KBM-7 (cell line): ENCODE results near the gene RNF133.

ENCODE experiments used
- DNase-seq: peaks from one replicate; pipeline ENCODE4 v3.0.0-alpha.2; 2015
- in situ Hi-C: fragments of 300-500 bp; cut with MboI; formaldehyde crosslinking; loops from 2 replicates; pipeline ENCODE4 v1.14.3; 2020; ENCODE audit warnings: low sequenced_read_pairs, low pct_unique_long_range_greater_than_20kb, mixed read lengths

The RNF133 gene, protein sequence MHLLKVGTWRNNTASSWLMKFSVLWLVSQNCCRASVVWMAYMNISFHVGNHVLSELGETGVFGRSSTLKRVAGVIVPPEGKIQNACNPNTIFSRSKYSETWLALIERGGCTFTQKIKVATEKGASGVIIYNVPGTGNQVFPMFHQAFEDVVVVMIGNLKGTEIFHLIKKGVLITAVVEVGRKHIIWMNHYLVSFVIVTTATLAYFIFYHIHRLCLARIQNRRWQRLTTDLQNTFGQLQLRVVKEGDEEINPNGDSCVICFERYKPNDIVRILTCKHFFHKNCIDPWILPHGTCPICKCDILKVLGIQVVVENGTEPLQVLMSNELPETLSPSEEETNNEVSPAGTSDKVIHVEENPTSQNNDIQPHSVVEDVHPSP

DNA sequence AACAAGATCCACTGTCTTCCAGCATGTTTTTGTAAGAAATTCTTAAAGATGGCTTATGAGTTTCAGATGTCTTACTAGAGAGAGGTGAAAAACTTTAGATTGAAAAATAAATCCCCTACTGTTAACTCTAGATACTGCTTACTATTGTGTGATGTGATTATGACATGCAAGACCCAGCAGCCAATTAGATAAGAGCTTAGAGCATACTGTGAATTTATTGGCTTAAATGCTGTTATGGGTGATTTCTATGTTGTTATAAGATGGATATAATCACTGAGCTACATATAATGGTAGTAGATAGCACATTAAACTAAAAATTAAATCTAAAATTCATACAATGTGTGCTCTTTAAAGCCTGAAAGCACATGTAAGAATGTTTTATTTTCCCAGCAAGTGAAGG, at the start of gene RNF133:
Gene RNF133, minus strand, starts transcription at position 101 of the 400 bp plus-strand sequence. CDS start 199 bp downstream, outside the sequence.
- in situ Hi-C loops: no loop called here
- DNase-seq: no peak

DNA sequence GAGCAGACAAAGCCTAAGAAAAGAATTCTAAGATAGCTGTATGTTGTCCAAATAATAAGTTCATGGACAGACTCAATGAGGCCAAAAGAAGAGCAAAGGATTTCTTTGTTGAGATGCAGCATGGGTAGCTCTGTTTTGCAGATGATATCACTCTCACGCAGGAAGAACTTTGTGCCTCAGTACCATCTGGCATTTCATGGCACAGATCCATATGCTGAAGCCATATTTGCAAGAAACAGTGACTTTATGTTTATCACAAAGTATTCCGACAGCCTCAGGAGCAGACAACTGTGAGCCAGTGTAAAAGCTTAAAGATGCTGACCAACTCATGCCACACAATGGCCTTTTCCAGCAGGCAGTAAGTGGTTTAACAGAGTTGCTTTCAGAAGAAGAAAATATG, 49.3 kb upstream of the RNF133 start:
- in situ Hi-C loops: no loop called here
- DNase-seq: no peak

DNA sequence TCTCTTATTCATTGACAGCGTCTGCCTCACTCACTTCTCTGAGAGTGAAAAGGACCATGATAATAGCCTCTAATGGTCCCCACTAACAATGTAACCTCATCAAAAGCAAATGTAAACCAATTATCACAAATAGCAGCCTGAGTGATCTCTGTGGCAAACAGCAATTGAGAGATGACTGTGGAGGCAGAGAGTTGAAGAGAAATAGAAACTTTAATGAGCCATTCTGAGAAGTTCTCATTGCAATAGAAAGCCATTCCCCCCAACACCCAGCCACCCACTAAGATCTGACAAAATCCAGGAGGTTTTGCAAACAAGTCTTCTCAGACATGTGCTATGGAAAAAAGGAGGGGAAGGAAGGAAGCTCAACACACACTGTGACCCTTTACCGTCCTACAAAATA, 48.0 kb upstream of the RNF133 start:
- in situ Hi-C loops: no loop called here
- no peak for DNase-seq

DNA sequence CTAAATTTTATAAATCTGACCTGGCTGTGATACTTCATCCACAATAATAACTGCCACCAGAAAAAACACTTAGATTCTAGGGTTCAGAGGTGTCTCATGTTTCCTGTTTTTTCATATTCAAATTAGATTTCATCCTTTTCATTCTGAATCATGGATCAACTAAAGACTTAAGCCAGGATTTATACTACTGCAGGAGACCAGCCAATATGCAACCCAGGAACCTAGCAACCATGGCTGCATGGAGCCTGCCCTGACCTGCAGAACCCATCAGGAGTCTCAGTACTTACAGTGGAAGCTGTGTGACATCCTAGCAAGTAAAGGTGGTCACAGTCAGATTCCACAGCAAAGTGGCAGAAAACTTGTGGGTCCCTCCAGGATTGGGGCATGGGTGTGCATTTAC, 44.3 kb upstream of the RNF133 start:
- DNase-seq: no peak
- in situ Hi-C loops: no loop called here

DNA sequence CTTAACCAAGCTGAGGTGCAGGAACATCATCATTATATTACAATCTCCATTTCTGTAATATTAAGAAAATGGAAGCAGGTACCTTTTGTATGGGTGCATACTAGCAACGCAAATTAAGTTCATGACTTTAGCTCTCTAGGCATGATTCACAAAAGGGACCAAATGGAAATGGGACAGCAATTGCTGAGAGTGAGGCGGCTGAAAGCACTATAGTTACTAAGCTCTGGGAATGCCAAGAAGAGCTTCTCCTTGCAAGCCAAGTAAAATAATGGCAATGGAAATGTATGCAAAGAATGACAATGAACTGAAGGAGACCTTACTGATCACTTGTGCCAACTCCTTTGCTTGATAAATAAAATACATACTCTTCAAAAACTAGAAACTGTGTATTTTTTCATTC, 40.0 kb upstream of the RNF133 start:
- in situ Hi-C loops: no loop called here
- DNase-seq: no peak

DNA sequence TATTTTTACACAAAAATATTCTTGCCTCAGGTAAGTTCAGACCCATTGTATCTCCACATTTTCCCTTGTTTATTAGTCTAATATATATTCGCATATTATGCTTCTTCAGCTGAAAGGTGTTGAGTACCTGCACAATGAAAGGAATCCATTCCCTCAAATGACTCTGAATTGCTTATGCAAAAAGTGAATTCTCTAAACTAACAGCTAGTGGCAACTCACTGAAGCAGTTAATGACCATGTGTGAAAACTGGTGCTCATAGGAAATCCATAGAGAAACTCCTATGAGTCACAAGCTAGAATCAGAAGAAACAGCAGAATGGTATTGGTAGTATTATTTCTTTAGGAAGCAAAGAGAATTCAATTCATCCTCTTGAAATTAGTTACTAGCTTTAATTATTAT, 37.3 kb upstream of the RNF133 start:
- DNase-seq: no peak
- in situ Hi-C loops: no loop called here

DNA sequence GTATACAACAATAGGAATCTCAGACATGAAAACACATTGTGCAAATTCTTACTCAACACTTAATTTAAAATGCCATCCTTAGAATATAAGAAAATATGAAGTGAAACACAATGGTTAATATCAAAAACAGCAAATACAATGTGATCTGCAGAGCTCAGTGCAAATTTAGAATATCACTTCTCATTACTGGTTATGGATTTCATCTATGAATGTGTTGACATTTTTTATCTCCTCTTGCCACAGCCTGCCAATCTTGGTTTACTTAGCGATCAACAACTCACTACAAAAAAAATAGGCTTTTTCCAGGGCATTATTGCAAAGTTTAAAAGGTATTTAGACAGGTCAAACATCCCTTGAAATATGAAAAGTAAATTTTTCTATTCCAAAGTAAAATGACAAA, 28.8 kb upstream of the RNF133 start:
- no peak for DNase-seq
- in situ Hi-C loops: no loop called here

DNA sequence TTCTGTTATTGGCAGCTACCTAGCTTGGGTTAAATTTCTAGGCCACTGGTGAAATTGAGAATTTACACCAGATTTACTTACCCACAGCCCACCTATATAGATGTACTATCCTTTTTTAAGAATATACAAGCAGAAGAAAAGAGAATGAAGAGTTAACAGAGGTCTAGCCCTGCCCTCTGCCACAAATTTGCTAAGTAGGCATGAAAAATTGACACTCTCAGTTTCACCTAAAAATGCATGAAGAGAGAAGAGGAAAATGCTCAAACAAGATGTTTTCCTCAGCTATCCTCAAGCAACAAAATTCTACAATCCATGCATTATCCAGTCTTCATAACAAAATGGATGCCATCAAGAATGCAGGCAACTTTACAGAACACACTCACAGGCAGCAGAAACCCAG, 28.4 kb upstream of the RNF133 start:
- DNase-seq: no peak
- in situ Hi-C loops: no loop called here

DNA sequence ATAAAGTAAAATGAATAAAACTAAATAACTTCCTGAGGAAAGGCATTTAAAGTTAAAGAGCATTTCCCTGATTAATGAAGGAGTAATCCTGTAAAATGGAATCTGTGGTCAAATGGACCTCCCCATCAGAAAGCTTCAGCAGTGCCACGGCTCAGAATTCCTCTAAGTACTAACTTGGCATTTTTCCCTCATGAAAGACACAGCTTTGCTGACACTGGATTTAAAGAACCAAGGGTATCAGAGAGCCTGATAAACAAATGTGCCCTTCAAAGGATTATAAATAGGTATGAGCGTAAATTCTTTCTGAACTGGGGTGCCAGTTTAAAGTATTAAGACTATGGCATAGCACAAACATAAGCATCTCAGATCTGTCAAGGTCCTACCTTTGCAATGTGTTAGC, 28.0 kb upstream of the RNF133 start:
- no peak for DNase-seq
- in situ Hi-C loops: no loop called here

DNA sequence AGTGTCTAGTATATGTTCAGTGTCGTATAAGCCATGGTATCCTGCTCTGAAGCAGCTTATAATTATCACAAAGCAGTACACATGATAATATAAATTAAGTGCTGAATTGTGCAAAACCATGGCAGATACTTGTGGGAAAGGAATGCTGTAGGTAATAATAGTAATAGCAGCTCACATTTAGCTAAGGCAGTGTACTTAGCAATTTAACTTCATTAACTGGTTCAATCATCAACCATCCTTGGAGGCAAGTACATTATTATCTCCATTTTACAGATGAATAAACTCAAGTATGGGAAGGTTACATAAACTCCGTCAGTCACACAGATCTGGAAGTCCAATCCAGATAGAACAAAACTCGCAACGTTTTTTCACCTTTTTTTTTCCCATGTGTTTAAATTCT, 25.4 kb upstream of the RNF133 start:
- no peak for DNase-seq
- in situ Hi-C loops: no loop called here

DNA sequence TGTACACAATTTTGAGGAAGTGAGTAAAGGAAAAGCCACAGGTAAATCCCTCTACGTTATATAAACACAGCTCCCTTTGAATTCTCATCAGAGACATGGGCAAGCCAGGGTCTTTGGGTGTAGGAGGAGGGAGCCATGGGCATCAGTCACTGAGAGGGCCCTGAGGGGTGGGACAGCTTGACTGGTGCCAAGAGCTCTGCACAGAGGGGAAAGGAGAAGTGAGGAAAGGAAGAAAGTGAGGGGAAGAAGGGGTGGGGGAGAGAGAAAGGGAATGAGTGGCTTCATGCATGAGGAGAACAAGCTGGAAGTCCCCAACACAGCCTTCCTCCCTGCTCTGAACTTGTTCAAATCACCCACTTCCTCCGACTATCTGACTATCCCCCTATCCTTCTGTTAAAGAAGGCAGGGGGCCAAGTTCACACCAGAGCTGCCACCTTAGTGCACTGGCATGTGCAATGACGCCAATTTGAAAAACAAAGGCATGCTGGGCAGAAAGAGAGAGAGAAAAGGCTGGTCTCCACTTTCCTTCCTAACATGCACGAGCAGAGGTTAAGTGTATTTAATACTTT, 20.2 kb upstream of the RNF133 start:
- DNase-seq: no peak
- in situ Hi-C loops: no loop called here

DNA sequence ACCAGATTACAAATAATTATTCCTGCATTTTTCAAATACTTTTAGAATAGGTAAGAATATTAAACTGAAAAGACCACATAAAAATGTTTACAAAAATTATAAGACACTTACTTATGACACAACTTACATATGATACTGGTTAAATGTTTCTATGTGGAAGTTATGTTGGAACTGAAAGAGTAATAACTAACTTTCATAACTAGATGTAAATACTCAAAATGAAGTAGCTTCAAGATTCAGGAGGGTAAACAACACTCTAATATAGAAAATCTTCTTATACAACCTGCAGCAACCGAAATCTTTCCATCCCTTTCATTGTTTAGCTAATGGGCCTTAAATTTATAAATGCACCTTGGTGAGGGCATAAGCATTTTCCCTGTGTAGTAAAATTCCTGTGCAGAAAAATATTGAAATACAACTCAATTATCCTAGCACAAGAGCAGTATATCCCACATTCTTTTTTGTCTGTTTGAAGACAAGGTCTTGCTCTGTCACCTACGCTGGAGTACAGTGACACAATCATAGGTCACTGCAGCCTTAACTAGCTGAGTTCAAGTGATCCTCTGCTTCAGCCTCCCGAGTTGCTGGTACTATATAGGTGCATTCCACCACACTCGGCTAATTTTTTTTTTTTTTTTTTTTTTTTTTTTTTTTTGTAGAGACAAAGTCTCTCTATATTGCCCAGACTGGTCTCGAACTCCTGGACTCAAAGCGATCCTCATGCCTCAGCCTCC, 18.6 kb upstream of the RNF133 start:
- in situ Hi-C loops: no loop called here
- no peak for DNase-seq

DNA sequence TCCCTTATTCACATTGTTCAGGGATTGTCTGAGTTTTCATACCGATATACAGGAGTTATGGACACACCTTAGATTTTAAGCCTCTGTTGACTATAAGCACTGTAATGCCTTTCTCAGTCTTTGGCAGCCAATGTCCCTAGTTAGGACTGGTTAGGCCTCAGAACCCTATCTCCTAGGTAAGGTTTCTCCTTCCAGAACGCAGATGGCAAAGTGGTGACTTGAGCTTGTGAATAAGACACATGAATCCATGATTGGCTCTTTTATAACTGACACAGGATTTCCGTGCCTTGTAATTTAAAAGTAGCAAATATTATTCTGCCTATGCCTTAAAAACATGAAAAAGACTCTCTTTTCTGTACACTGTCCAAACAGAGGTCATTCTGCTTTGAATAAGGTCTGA, 16.3 kb upstream of the RNF133 start:
- in situ Hi-C loops: no loop called here
- no peak for DNase-seq

DNA sequence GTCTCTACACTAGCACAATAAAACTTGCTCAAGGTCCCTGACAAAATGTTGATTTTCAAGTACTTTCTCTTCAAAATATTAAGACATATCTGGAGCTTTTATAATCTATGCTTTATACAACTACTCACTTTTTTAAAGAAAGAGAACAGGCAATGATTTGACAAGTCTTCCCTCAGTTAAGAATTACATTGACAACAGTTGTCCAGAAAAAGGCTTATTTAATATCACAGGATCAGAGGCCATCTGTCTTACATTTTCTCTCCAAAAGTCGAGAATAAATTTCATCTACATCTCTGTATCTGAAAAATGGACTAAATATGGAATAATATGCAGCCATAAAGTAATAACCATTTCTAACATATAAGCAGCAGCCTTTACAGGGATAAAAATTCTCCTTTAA, 12.0 kb upstream of the RNF133 start:
- DNase-seq: no peak
- in situ Hi-C loops: no loop called here

DNA sequence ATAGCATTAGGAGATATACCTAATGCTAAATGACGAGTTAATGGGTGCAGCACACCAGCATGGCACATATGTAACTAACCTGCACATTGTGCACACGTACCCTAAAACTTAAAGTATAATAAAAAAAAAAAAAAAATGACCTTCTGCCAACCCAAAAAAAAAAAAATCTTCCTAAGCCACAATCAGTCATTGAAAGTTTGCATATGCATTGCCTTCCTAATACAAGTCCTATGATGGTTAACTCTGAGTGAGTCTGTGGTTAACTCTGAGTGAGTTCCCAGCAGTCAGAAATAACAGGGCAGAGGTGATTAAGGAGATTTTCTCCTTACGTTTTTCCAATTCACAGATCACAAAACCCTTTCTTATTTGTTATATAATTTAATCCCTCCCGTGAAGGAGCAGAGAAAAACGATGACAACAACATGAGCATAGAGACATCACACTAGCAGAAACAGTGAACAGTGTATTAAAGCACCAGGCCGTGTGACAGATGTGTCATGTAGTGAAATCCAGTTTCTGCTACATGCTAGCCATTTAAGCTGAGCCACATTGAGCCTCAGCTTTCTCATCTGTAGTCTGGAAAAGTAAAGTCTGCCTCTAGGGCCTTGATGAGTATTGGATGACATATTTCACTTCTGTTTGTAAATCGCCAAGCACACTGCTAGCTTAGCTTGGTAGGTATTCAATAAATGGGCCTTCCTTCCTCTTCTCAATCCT, 11.2 kb upstream of the RNF133 start:
- in situ Hi-C loops: no loop called here
- DNase-seq: no peak

DNA sequence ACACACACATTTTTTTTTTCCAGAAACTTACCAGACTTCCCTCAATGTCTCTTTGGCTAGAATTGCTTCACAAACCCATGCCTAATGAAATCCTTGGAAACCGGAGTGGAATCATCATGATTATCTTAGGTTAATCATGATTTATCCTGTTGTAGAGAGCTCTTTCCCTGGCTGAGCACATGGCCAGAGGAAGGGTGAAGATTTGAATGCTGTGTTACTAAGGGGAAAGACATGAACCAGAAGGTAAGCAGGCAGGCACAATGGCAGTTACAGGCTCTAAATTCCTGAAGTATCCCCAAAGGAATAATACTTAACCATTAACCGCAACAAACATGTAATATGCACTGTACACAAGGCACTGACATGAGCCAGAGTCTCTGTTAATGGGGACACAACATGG, 7.9 kb upstream of the RNF133 start:
- DNase-seq: no peak

DNA sequence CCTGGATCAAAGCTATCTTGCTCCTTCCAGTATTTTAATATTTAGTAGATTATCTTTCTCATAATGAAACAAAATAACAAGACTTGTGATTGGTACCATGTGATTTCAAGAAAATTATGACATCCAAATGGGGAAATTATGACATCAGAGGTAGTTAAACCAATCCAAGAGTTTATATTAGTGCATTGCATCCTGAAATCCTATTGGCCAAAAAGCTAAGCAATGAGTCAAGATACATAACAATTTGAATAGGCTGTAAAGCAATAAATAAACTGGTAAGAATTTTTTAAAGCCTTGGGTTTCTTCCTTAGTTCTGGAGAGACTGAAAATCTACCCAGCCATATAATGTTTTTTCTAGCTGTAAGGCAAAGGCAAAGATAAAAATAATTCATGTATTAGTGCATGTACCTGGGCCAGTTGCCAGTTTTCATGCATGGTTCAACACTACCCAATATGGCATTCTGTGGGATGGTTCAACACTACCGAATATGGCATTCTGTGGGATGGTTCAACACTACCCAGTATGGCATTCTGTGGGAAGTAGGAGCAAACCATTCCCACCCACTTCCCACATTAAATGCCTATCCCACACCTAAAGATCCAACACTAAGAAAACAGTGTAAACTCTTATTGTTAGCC, 4.1 kb upstream of the RNF133 start, which contains the start of gene RNF148:
Gene RNF148, minus strand, starts transcription at position 51 of the 639 bp plus-strand sequence. CDS start 172 bp downstream, outside the sequence.
- no peak for DNase-seq
- in situ Hi-C loops: no loop called here

More for the DNA sequence above, 7.9 kb upstream of the RNF133 start:
- in situ Hi-C loops: no loop called here

DNA sequence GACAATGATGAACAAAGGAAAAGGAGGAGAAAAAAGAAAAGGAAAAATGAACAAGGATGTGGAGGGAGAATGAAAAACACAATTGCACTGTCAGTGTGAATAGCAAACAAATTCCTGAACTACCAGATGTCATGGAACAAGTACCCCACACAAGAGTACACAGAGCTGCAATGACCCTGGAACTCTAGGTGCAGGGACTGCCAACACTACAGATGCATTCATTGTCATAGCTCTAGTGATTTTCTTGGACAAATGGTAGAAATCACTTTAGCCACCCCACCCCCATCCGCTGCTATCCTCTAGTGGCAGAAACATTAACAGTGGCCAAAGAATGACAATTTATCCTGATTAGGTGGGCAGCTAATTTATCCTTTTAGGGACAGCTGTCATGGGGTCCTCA, 3.1 kb downstream of the RNF133 start:
- in situ Hi-C loops: no loop called here
- no peak for DNase-seq

DNA sequence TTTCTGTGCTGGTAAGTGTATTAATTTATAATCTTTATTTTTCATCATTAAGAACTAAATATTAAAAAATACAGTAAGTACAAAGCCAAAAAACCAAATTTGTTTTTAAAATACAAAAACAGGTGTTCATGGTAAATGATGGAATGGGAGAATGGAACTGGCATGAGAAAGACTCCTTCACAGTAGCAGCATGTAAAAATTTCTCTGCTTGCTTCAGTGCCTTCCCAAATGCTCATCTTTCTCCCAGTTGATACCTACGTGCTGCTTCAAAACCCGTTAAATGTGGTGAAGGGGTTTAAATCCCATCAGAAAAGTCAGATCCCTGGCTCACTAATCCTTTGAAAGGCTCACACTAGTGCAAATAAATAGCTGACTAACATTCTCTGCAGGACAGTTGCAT, 4.2 kb downstream of the RNF133 start:
- in situ Hi-C loops: no loop called here
- no peak for DNase-seq
